Keratinocyte (primary cell): ENCODE measurements around the gene MYCBPAP. TPM values are rescaled to one million over a fixed set of nuclear protein-coding genes. Genes with fewer than 3 reads are reported as not detected.

Experiments used
- DNase-seq: peaks from one replicate; pipeline ENCODE4 v3.0.0-alpha.2; 2011; ENCODE audit warnings: low read depth, missing footprints, low spot score
- FAIRE-seq: peaks from 2 replicates; lab custom pipeline; 2011; peaks lifted over from hg19 to GRCh38; lab: Jason Lieb, UNC
- H2AFZ ChIP-seq: 2 replicates; pipeline ENCODE4 v1.6.0; 2012; ENCODE audit warnings: low read length, control low read depth, inconsistent platforms; ENCODE audit not compliant: control insufficient read depth
- H3K27ac ChIP-seq: 2 replicates; pipeline ENCODE4 v1.5.1; 2011; ENCODE audit warnings: low read length; ENCODE audit not compliant: control insufficient read depth, insufficient read depth
- H3K27me3 ChIP-seq: 3 replicates; pipeline ENCODE4 v1.6.0; 2011; ENCODE audit warnings: low read length; ENCODE audit not compliant: control insufficient read depth, insufficient read depth; ENCODE audit errors: extremely low read depth
- H3K36me3 ChIP-seq, 2 experiments: 2 replicates in 1 of 2; 3 replicates in 1 of 2; pipeline ENCODE4 v1.5.1; 2011; ENCODE audit warnings: low read length in 2 of 2, mild to moderate bottlenecking in 1 of 2; ENCODE audit not compliant: control insufficient read depth in 2 of 2, insufficient read depth in 2 of 2; ENCODE audit errors: extremely low read depth in 1 of 2
- H3K4me1 ChIP-seq: 3 replicates; pipeline ENCODE4 v1.5.1; 2011; ENCODE audit warnings: low read length; ENCODE audit not compliant: control insufficient read depth, insufficient read depth; ENCODE audit errors: extremely low read depth
- H3K4me2 ChIP-seq: 3 replicates; pipeline ENCODE4 v1.6.0; 2011; ENCODE audit warnings: low read depth, low read length; ENCODE audit not compliant: control insufficient read depth, insufficient read depth; ENCODE audit errors: extremely low read depth
- H3K4me3 ChIP-seq, 3 experiments: fragments of 200-600 bp in 1 of 3; sonication (generic) in 1 of 3; 2 replicates in 2 of 3; 3 replicates in 1 of 3; pipeline ENCODE4 v1.5.1; 2011 to 2016; ENCODE audit warnings: low read length in 3 of 3, mild to moderate bottlenecking in 3 of 3, control low read depth in 2 of 3, inconsistent platforms in 1 of 3, low read depth in 1 of 3, mixed read lengths in 1 of 3, mixed run types in 1 of 3, moderate library complexity in 1 of 3; ENCODE audit not compliant: control insufficient read depth in 2 of 3, insufficient read depth in 2 of 3; ENCODE audit errors: extremely low read depth in 1 of 3
- H3K79me2 ChIP-seq: 2 replicates; pipeline ENCODE4 v1.6.0; 2012; ENCODE audit warnings: low read length; ENCODE audit not compliant: control insufficient read depth, insufficient read depth
- H3K9ac ChIP-seq: 3 replicates; pipeline ENCODE4 v1.6.0; 2011; ENCODE audit warnings: low read length; ENCODE audit not compliant: control insufficient read depth, insufficient read depth; ENCODE audit errors: extremely low read depth
- H3K9me1 ChIP-seq: 3 replicates; pipeline ENCODE4 v1.6.0; 2011; ENCODE audit warnings: low read length; ENCODE audit not compliant: control insufficient read depth, insufficient read depth; ENCODE audit errors: extremely low read depth
- H3K9me3 ChIP-seq: 2 replicates; pipeline ENCODE4 v1.5.1; 2012; ENCODE audit warnings: low read depth, low read length; ENCODE audit not compliant: control insufficient read depth
- H4K20me1 ChIP-seq: 3 replicates; pipeline ENCODE4 v1.6.0; 2011; ENCODE audit warnings: low read length; ENCODE audit not compliant: control insufficient read depth, insufficient read depth; ENCODE audit errors: extremely low read depth
- CTCF ChIP-seq, 3 experiments: IDR thresholded peaks in 1 of 3; conservative IDR thresholded peaks in 1 of 3; optimal IDR thresholded peaks in 1 of 3; 2 replicates in 2 of 3; 3 replicates in 1 of 3; pipeline versions ENCODE3 to v1.5.1; 2011; ENCODE audit warnings: low read length in 3 of 3, mild to moderate bottlenecking in 3 of 3, moderate library complexity in 2 of 3, control low read depth in 1 of 3, inconsistent platforms in 1 of 3; ENCODE audit not compliant: insufficient read depth in 2 of 3; ENCODE audit errors: extremely low read depth in 1 of 3
- EZH2 ChIP-seq: IDR thresholded peaks from one replicate; pipeline ENCODE4 v1.6.1; 2012; ENCODE audit warnings: inconsistent platforms, mild to moderate bottlenecking, low read length, moderate library complexity
- dilution Hi-C: fragments of 300-500 bp; cut with MboI; formaldehyde crosslinking; loops from one replicate; pipeline ENCODE4 v1.7.0; 2020; ENCODE audit warnings: low sequenced_read_pairs; ENCODE audit not compliant: extremely low pct_ligation_motif_present
- polyA plus RNA-seq, 5 experiments: library from polyadenylated mRNA; depleted of rRNA in 3 of 5; stranded (reverse) in 3 of 5; stranded (forward) in 1 of 5; unstranded in 1 of 5; fragments of >200 nt; gene quantifications; 1 replicate in 1 of 5; 2 replicates in 3 of 5; 3 replicates in 1 of 5; pipeline versions ENCODE4 v1.2.1 to v1.2.3, GENCODE V29; 2011 to 2012; ENCODE audit warnings: missing spikeins in 2 of 5, low read depth in 1 of 5, low replicate concordance in 1 of 5

MYCBPAP gene
- polyA plus RNA-seq, 1 donor (not counting 4 experiments of a cell fraction or from before 2014, with no cell fraction given), result 9.5 TPM

DNA sequence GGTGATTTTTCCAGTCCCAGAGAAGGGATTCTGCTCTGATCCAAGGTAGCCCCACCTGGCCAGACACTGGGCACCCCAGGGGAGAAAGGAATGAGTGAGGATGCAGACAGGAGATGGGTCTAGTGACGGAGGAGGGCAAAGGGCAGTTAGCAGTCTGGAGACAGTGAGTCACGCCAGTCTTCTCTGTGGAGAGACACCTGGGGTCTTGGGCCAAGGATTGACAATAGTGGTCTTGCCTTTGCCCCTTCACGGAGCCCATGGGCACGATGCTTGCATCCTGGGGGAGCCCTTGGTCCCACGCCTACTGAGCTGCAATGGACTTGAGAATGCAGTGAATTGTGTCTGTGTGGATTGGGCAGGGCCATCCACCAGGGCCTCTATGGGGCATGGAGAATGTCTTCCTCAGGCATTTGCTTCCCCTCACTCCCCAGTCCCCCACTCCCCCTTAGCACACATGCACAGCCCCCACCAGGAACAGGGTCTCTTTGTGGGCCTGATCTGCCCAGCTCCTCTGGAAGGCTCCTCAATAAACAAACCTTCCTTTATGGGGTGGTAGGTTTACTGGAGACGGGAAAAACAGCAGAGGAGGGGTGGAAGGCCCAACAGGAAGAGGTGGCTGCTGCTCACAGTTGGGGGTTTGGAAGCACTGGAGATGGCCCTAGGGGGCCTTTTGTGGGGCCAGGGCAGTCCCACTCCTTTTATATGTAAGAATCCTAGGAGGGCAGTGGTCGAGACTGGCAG is 41.0 kb upstream of the MYCBPAP start:
- Histone ChIP-seq H3K4me1 (peaks cover 10% of the 10 kb centered on the region), H4K20me1 (no peaks in the 10 kb centered on the region), H2AFZ (no peak overlapping the region), H3K36me3 (peaks cover 2 to 27% of the 10 kb centered on the region in 2 experiments), H3K9ac (no peak overlapping the region), H3K9me3 (no peaks in the 10 kb centered on the region), H3K4me2 (no peak overlapping the region), H3K27me3 (peaks cover 30% of the 10 kb centered on the region), H3K79me2 (no peaks in the 10 kb centered on the region), H3K27ac (no peak overlapping the region), H3K9me1 (no peaks in the 10 kb centered on the region), H3K4me3 (no peak overlapping the region)
- FAIRE-seq (no peak), DNase-seq (no peak)
- dilution Hi-C loops, result no loop called here
- TF ChIP-seq CTCF (optimal IDR thresholded peaks at IDR 0.05 in 1 of 3, IDR thresholded peaks at IDR 0.05 in 1 of 3, conservative IDR thresholded peaks at IDR 0.05 in 1 of 3; ENCODE audit: extremely low read depth in 1 of 3, insufficient read depth in 2 of 3, low read length in 3 of 3), result no peak
- TF ChIP-seq EZH2, result no peak

DNA sequence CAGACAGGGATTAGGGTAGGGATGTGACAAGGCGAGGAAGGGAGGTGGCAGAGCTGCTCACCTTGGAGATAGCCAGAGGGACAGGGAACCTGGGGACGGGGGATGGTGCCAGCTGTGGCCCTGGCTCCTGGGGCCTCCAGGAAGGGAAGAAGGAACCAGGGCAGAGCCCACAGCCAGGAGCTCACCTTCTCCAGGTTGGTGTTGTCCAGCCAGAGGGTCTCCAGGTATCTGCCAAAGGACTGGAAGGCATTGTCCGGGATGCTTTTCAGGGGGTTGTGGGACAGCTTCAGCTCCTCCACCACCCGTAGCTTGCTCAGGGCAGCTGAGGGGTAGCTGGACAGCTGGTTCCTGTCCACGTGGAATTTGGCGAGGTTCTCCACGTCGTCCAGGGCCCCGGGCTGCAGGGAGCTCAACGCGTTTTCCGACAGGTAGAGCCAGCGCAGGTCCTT is 40.4 kb upstream of the MYCBPAP start:
- dilution Hi-C loops, result no loop called here
- Histone ChIP-seq H3K4me3 (no peak overlapping the region), H4K20me1 (no peaks in the 10 kb centered on the region), H3K9me3 (no peaks in the 10 kb centered on the region), H3K9me1 (no peaks in the 10 kb centered on the region), H3K79me2 (no peaks in the 10 kb centered on the region), H2AFZ (no peak overlapping the region), H3K9ac (no peak overlapping the region), H3K4me1 (peaks cover 10% of the 10 kb centered on the region), H3K27ac (no peak overlapping the region), H3K27me3 (peaks cover 30% of the 10 kb centered on the region), H3K4me2 (no peak overlapping the region), H3K36me3 (peaks cover 2 to 22% of the 10 kb centered on the region in 2 experiments)
- TF ChIP-seq CTCF (optimal IDR thresholded peaks at IDR 0.05 in 1 of 3, IDR thresholded peaks at IDR 0.05 in 1 of 3, conservative IDR thresholded peaks at IDR 0.05 in 1 of 3; ENCODE audit: extremely low read depth in 1 of 3, insufficient read depth in 2 of 3, low read length in 3 of 3), result no peak
- no peak for TF ChIP-seq EZH2
- FAIRE-seq, result no peak
- DNase-seq, result no peak
